GM18511 (cell line): ENCODE data around the gene HDAC7.

Experiments
- ATAC-seq: cut with Tn5 transposase; IDR thresholded peaks from one replicate; pipeline ENCODE4 v1.9.1; 2021; ENCODE audit warnings: mild to moderate bottlenecking, moderate library complexity; ENCODE audit not compliant: unreplicated experiment

Gene HDAC7

GRCh38 chr12:47833591-47834012 lies 13.9 kb upstream of the HDAC7 start:
- ATAC-seq, result no peak

GRCh38 chr12:47832263-47832933 lies 12.7 kb upstream of the HDAC7 start:
- peak; percentile 49 for ATAC-seq

- ATAC-seq, result no peak
Measured at GRCh38 chr12:47829584-47829983, 9.9 kb upstream of the HDAC7 start.

GRCh38 chr12:47828976-47829482 lies 9.3 kb upstream of the HDAC7 start:
- ATAC-seq, result no peak

- ATAC-seq, result no peak
Measured at GRCh38 chr12:47828008-47828975, 8.6 kb upstream of the HDAC7 start.

- no peak for ATAC-seq
Measured at GRCh38 chr12:47825173-47825639, 5.5 kb upstream of the HDAC7 start.

- no peak for ATAC-seq
Measured at GRCh38 chr12:47824635-47825034, 4.9 kb upstream of the HDAC7 start.

- ATAC-seq, result no peak
Measured at GRCh38 chr12:47824198-47824597, 4.5 kb upstream of the HDAC7 start.

GRCh38 chr12:47823422-47824086 lies 3.9 kb upstream of the HDAC7 start:
- ATAC-seq, result no peak

GRCh38 chr12:47822863-47823262 lies 3.2 kb upstream of the HDAC7 start:
- ATAC-seq, result no peak

GRCh38 chr12:47822401-47822800 lies 2.7 kb upstream of the HDAC7 start:
- no peak for ATAC-seq

GRCh38 chr12:47821346-47821706 lies 1.6 kb upstream of the HDAC7 start:
- no peak for ATAC-seq

GRCh38 chr12:47820631-47821345 lies 1.1 kb upstream of the HDAC7 start:
- ATAC-seq, result no peak

- peak; percentile 51 for ATAC-seq
Measured at GRCh38 chr12:47819138-47819895, 386 bp downstream of the HDAC7 start.

GRCh38 chr12:47818467-47819137 lies 1.1 kb downstream of the HDAC7 start:
- peak; percentile 10 for ATAC-seq

- no peak for ATAC-seq
Measured at GRCh38 chr12:47818007-47818376, 1.7 kb downstream of the HDAC7 start.

GRCh38 chr12:47817272-47818006 lies 2.3 kb downstream of the HDAC7 start:
- no peak for ATAC-seq

- ATAC-seq, result no peak
Measured at GRCh38 chr12:47816403-47817271, 3.1 kb downstream of the HDAC7 start.
